ENCODE results near the gene LANCL3. TPM values are rescaled to one million over a fixed set of nuclear protein-coding genes. Genes with fewer than 3 reads are reported as not detected.

LANCL3 gene
- total RNA-seq, 1 experiment from 2014 or later = 0.48 TPM

GRCh38 chrX:37714479-37714878, 143.0 kb downstream of the LANCL3 start:
- ATAC-seq (no peak), DNase-seq (ENCODE audit: low spot score) (no peak)
- TF ChIP-seq FOXP1 (CRISPR knock-in tag; IDR thresholded peaks at IDR 0.05; ENCODE audit: borderline replicate concordance) (no peak), NR2C2 (CRISPR knock-in tag; IDR thresholded peaks at IDR 0.05) (no peak), FOXK1 (CRISPR knock-in tag; IDR thresholded peaks at IDR 0.05) (no peak), ZBTB43 (CRISPR knock-in tag; IDR thresholded peaks at IDR 0.05) (no peak), ZNF281 (CRISPR knock-in tag; IDR thresholded peaks at IDR 0.05) (no peak), ZNF423 (CRISPR knock-in tag; IDR thresholded peaks at IDR 0.05) (no peak), EMX1 (CRISPR knock-in tag; IDR thresholded peaks at IDR 0.05) (no peak), ETV6 (CRISPR knock-in tag; IDR thresholded peaks at IDR 0.05) (no peak), ATF3 (CRISPR knock-in tag; conservative IDR thresholded peaks at IDR 0.05) (no peak), CTCF (IDR thresholded peaks at IDR 0.05) (no peak), CBFB (CRISPR knock-in tag; IDR thresholded peaks at IDR 0.05; ENCODE audit: low read depth) (no peak), GTF2I (CRISPR knock-in tag; conservative IDR thresholded peaks at IDR 0.05) (no peak), ZNF532 (CRISPR knock-in tag; IDR thresholded peaks at IDR 0.05; ENCODE audit: borderline replicate concordance) (no peak), SMAD4 (CRISPR knock-in tag; IDR thresholded peaks at IDR 0.05) (no peak), TP53 (CRISPR knock-in tag; IDR thresholded peaks at IDR 0.05) (no peak), ZNF232 (CRISPR knock-in tag; IDR thresholded peaks at IDR 0.05) (no peak), ZNF263 (CRISPR knock-in tag; IDR thresholded peaks at IDR 0.05; ENCODE audit: low read depth) (no peak)
- TF ChIP-seq, protein P1, sequence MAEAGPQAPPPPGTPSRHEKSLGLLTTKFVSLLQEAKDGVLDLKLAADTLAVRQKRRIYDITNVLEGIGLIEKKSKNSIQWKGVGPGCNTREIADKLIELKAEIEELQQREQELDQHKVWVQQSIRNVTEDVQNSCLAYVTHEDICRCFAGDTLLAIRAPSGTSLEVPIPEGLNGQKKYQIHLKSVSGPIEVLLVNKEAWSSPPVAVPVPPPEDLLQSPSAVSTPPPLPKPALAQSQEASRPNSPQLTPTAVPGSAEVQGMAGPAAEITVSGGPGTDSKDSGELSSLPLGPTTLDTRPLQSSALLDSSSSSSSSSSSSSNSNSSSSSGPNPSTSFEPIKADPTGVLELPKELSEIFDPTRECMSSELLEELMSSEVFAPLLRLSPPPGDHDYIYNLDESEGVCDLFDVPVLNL (CRISPR knock-in tag; IDR thresholded peaks at IDR 0.05; ENCODE audit: borderline replicate concordance, low read depth) = no peak
- TF ChIP-seq, protein P2, sequence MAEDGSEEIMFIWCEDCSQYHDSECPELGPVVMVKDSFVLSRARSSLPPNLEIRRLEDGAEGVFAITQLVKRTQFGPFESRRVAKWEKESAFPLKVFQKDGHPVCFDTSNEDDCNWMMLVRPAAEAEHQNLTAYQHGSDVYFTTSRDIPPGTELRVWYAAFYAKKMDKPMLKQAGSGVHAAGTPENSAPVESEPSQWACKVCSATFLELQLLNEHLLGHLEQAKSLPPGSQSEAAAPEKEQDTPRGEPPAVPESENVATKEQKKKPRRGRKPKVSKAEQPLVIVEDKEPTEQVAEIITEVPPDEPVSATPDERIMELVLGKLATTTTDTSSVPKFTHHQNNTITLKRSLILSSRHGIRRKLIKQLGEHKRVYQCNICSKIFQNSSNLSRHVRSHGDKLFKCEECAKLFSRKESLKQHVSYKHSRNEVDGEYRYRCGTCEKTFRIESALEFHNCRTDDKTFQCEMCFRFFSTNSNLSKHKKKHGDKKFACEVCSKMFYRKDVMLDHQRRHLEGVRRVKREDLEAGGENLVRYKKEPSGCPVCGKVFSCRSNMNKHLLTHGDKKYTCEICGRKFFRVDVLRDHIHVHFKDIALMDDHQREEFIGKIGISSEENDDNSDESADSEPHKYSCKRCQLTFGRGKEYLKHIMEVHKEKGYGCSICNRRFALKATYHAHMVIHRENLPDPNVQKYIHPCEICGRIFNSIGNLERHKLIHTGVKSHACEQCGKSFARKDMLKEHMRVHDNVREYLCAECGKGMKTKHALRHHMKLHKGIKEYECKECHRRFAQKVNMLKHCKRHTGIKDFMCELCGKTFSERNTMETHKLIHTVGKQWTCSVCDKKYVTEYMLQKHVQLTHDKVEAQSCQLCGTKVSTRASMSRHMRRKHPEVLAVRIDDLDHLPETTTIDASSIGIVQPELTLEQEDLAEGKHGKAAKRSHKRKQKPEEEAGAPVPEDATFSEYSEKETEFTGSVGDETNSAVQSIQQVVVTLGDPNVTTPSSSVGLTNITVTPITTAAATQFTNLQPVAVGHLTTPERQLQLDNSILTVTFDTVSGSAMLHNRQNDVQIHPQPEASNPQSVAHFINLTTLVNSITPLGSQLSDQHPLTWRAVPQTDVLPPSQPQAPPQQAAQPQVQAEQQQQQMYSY (CRISPR knock-in tag; IDR thresholded peaks at IDR 0.05) = no peak
- H3K9me3 Mint-ChIP-seq = no peaks in the 10 kb centered on the region
- no peaks in the 10 kb centered on the region for H3K27me3 Mint-ChIP-seq (ENCODE audit: low read depth)
- ChIA-PET POLR2A (no interaction called here), CTCF (no interaction called here)
- no peaks in the 10 kb centered on the region for H3K36me3 Mint-ChIP-seq
- H3K4me1 Mint-ChIP-seq = no peaks in the 10 kb centered on the region; the same call in 1 of the 2 replicates
- no peak overlapping the region for H3K4me3 Mint-ChIP-seq
- no peak overlapping the region for H3K27ac Mint-ChIP-seq

Measured in WTC11 (cell line).